Nephron (organoid): ENCODE results near the gene RGS12.

ENCODE experiments used
- H3K27ac Mint-ChIP-seq, 3 experiments: 2 replicates each; pipeline ENCODE4 v1.8.0; 2020; ENCODE audit warnings: mixed read lengths in 3 of 3, mild to moderate bottlenecking in 2 of 3, moderate library complexity in 1 of 3
- H3K27me3 Mint-ChIP-seq: 2 replicates; pipeline ENCODE4 v1.8.0; 2021; ENCODE audit warnings: low read depth, mild to moderate bottlenecking, moderate library complexity, mixed read lengths
- H3K36me3 Mint-ChIP-seq: 2 replicates; pipeline ENCODE4 v1.8.0; 2020; ENCODE audit warnings: low read depth, mixed read lengths
- H3K4me1 Mint-ChIP-seq: 2 replicates; pipeline ENCODE4 v1.8.0; 2020; ENCODE audit warnings: mixed read lengths
- H3K4me3 Mint-ChIP-seq, 3 experiments: 2 replicates each; pipeline ENCODE4 v1.8.0; 2020; ENCODE audit warnings: mild to moderate bottlenecking in 3 of 3, mixed read lengths in 3 of 3, moderate library complexity in 2 of 3
- H3K9me3 Mint-ChIP-seq: 2 replicates; pipeline ENCODE4 v1.8.0; 2020; ENCODE audit warnings: mixed read lengths
- CTCF ChIP-seq, 3 experiments: fragments of 200-600 bp; sonication (generic); IDR thresholded peaks; one replicate each; pipeline ENCODE4 v1.5.0; 2021; ENCODE audit warnings: antibody characterized with exemption in 3 of 3; ENCODE audit not compliant: unreplicated experiment in 3 of 3

The RGS12 gene

GRCh38 chr4:3310301-3311094, 17.7 kb downstream of the RGS12 start:
- Mint-ChIP-seq H3K27ac (no peak overlapping the region), H3K36me3 (peaks cover 7% of the 10 kb centered on the region), H3K9me3 (no peaks in the 10 kb centered on the region), H3K27me3 (no peaks in the 10 kb centered on the region), H3K4me3 (no peak overlapping the region), H3K4me1 (peaks cover 28% of the 10 kb centered on the region)
- no peak for TF ChIP-seq CTCF (IDR thresholded peaks at IDR 0.05; ENCODE audit: unreplicated experiment in 3 of 3)

GRCh38 chr4:3311095-3311372, 18.2 kb downstream of the RGS12 start:
- no peak overlapping the region for H3K27ac Mint-ChIP-seq
- H3K27me3 Mint-ChIP-seq = no peaks in the 10 kb centered on the region
- no peaks in the 10 kb centered on the region for H3K9me3 Mint-ChIP-seq
- H3K4me3 Mint-ChIP-seq = no peak overlapping the region
- TF ChIP-seq CTCF (IDR thresholded peaks at IDR 0.05; ENCODE audit: unreplicated experiment in 3 of 3) = no peak
- peaks cover 22% of the 10 kb centered on the region for H3K4me1 Mint-ChIP-seq
- H3K36me3 Mint-ChIP-seq = peaks cover 12% of the 10 kb centered on the region

GRCh38 chr4:3311489-3312171, 18.8 kb downstream of the RGS12 start:
- TF ChIP-seq CTCF (IDR thresholded peaks at IDR 0.05; ENCODE audit: unreplicated experiment in 3 of 3) = no peak
- Mint-ChIP-seq H3K4me3 (no peak overlapping the region), H3K4me1 (peaks cover 19% of the 10 kb centered on the region), H3K36me3 (peaks cover 17% of the 10 kb centered on the region), H3K9me3 (no peaks in the 10 kb centered on the region), H3K27ac (no peak overlapping the region), H3K27me3 (no peaks in the 10 kb centered on the region)

- no peak overlapping the region for H3K27ac Mint-ChIP-seq
- peaks cover 24% of the 10 kb centered on the region for H3K36me3 Mint-ChIP-seq
- no peak overlapping the region for H3K4me3 Mint-ChIP-seq
- H3K9me3 Mint-ChIP-seq = no peaks in the 10 kb centered on the region
- no peaks in the 10 kb centered on the region for H3K27me3 Mint-ChIP-seq
- no peak for TF ChIP-seq CTCF (IDR thresholded peaks at IDR 0.05; ENCODE audit: unreplicated experiment in 3 of 3)
- peaks cover 19% of the 10 kb centered on the region for H3K4me1 Mint-ChIP-seq
Observed at GRCh38 chr4:3312362-3312761, 19.5 kb downstream of the RGS12 start.

GRCh38 chr4:3313139-3313538, 20.3 kb downstream of the RGS12 start:
- Mint-ChIP-seq H3K36me3 (peaks cover 28% of the 10 kb centered on the region), H3K27ac (no peak overlapping the region), H3K9me3 (no peaks in the 10 kb centered on the region), H3K4me3 (no peak overlapping the region), H3K4me1 (peaks cover 16% of the 10 kb centered on the region), H3K27me3 (no peaks in the 10 kb centered on the region)
- no peak for TF ChIP-seq CTCF (IDR thresholded peaks at IDR 0.05; ENCODE audit: unreplicated experiment in 3 of 3)
